Activated B cell treated with CpG ODN at 0.5 μM for 24 hours (primary cell): ENCODE data around the gene WDPCP. TPM values are rescaled to one million over a fixed set of nuclear protein-coding genes. Genes with fewer than 3 reads are reported as not detected.

Experiments used
- ATAC-seq: fragments of 200-7000 bp; cut with Tn5 transposase; one replicate; pipeline ENCODE4 v1.10.0; 2021; ENCODE audit warnings: low read depth, mild to moderate bottlenecking, moderate library complexity
- CTCF ChIA-PET: fragments of 350-600 bp; sonication (Branson Sonifier 250); formaldehyde crosslinking; loops from one replicate; lab custom pipeline; 2021; ENCODE audit warnings: antibody characterized with exemption; lab: Charles Lee
- POLR2A ChIA-PET: fragments of 350-600 bp; sonication (Branson Sonifier 250); formaldehyde crosslinking; loops from one replicate; lab custom pipeline; 2021; ENCODE audit warnings: antibody characterized with exemption; lab: Charles Lee
- DNase-seq: peaks from one replicate; pipeline ENCODE4 v3.0.0; 2022
- H3K27ac Mint-ChIP-seq: one replicate; pipeline ENCODE4 v1.8.0; 2020; ENCODE audit warnings: mixed read lengths
- H3K27me3 Mint-ChIP-seq: one replicate; pipeline ENCODE4 v1.8.0; 2021; ENCODE audit warnings: mixed read lengths
- H3K36me3 Mint-ChIP-seq: one replicate; pipeline ENCODE4 v1.8.0; 2021; ENCODE audit warnings: low read depth, mixed read lengths
- H3K4me1 Mint-ChIP-seq: one replicate; pipeline ENCODE4 v1.8.0; 2021; ENCODE audit warnings: mixed read lengths
- H3K4me3 Mint-ChIP-seq: one replicate; pipeline ENCODE4 v1.8.0; 2020; ENCODE audit warnings: mild to moderate bottlenecking, mixed read lengths
- H3K9me3 Mint-ChIP-seq: one replicate; pipeline ENCODE4 v1.8.0; 2020; ENCODE audit warnings: mixed read lengths
- intact Hi-C: fragments of 100-400 bp; cut with micrococcal nuclease; formaldehyde crosslinking; loops from one replicate; pipeline ENCODE4 v1.15.1; 2024
- total RNA-seq: library from RNA; stranded (reverse); gene quantifications from 2 replicates; pipeline ENCODE4 v1.2.3, GENCODE V29; 2022
- TF ChIP-seq, protein P1 (sequence below): fragments of 200-600 bp; IDR thresholded peaks from one replicate; pipeline ENCODE4 v1.8.0; 2022; ENCODE audit warnings: antibody characterized with exemption, mild to moderate bottlenecking

Gene WDPCP
- total RNA-seq, 1 donor from 2014 or later, result 12.9 TPM

DNA sequence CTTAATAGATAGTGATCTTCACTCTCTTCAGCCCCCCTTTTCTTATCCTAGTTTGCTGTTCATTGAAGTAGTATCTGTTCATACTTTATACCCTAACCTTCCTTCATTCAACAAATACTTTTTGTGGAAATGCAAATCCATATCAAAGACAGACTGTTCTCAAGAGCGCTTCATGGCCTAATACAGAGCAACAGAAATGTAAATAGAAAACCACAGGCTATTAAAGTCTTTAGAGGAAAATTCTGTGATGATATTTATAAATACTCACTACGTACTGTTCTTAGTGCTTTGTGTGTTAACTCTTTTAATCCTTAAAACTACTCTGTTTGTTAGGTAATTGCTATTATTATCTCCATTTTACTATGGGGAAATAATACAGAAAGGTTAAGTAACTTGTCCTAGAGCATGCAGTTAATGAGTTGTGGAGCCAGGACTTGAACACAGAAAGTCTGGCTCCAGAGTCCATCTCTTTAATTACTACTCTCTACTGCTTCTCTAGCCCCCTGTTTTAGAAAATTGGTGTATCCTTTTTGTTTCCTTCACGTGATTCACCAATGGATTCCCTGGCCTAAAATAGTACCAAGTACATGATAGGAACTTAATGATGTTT, 3.4 kb upstream of the WDPCP start:
- POLR2A ChIA-PET, result no interaction called here
- DNase-seq, result no peak
- Mint-ChIP-seq H3K9me3 (no peaks in the 10 kb centered on the region), H3K36me3 (peaks cover 47% of the 10 kb centered on the region), H3K4me1 (peaks cover 47% of the 10 kb centered on the region), H3K27ac (no peak overlapping the region), H3K4me3 (peak overlapping the region; percentile 11), H3K27me3 (no peaks in the 10 kb centered on the region)
- intact Hi-C loops, result no loop called here
- no peak for ATAC-seq
- TF ChIP-seq, protein P1, sequence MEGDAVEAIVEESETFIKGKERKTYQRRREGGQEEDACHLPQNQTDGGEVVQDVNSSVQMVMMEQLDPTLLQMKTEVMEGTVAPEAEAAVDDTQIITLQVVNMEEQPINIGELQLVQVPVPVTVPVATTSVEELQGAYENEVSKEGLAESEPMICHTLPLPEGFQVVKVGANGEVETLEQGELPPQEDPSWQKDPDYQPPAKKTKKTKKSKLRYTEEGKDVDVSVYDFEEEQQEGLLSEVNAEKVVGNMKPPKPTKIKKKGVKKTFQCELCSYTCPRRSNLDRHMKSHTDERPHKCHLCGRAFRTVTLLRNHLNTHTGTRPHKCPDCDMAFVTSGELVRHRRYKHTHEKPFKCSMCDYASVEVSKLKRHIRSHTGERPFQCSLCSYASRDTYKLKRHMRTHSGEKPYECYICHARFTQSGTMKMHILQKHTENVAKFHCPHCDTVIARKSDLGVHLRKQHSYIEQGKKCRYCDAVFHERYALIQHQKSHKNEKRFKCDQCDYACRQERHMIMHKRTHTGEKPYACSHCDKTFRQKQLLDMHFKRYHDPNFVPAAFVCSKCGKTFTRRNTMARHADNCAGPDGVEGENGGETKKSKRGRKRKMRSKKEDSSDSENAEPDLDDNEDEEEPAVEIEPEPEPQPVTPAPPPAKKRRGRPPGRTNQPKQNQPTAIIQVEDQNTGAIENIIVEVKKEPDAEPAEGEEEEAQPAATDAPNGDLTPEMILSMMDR, result no peak
- CTCF ChIA-PET, result no interaction called here

DNA sequence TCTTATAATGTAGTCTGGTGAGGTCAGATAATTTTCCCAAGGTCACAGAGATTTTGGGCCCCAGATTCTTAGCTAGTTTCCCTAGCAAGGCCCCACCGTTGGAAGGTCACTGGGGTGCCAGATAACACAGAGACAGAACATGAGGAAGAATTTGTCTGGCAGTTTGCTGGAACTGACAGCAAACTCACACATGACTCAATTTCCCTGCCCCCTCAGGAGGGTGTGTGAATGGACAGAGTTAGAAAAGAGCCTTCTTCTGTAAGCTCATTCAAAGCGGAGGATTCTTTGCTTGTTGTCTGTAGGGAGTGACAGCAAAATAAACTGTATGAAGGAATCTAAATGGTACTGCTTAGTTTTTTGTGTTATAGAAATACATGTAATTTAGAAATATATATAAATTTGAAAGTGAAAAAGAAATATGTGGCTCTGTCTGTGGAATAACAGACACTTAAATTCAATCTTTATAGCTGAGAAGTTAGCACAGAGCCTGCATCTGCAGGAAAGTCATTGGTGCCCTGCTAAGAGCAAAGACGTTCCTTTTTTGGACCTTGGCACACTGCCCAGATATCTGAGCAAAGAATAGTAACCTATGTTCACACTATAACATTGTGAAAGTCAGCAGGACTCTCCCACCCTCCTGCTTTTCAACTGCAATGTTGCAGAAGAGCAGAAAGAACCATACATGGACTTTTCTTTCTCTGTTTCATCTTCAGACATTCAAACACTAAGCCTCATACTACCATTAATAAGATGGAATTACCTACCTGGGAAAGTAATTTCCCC, 2.5 kb upstream of the WDPCP start:
- H3K27ac Mint-ChIP-seq, result no peak overlapping the region
- TF ChIP-seq, protein P1, result no peak

DNA sequence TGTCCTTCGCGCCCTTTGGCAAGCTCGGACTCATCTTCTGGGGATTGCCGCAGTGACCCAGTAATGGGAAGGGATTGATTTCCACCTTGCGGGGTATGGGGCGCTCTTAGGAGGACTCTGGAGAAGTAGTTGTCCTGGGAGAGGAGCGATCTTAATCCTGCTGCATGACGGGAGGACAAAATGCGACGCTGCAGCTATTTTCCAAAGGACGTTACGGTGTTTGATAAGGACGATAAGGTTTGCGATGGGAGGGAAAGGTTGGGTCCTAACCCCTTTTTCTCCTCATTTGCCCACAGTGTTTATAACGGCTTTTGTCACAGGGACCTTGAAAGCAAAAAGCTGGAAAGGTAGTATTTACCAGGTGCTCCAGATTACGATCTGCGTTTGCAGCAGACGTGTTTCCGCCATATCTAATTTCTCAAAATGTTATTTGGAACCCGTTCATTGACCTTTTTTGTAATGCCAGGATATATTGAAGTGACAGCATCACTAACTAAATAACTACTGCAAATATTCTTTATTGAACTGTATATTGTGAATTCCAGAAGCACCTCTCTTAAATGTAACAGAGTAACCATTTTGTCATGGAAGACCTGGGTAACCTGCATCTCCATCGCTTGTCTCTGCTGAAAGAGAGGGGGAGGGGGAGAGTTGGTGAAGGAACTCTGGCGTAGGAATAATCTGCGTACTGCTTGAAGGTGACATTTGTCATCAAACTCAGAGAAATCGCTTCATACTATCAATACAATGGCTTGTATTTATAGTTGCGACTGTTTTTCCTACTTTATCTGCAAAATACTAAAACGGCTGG, 1.1 kb upstream of the WDPCP start:
- no peak for DNase-seq
- ChIA-PET POLR2A (interaction anchor here (1.6 to 2.3 kb wide), 6 partner anchors 8 to 1638 kb away, joined by 4 to 39 read pairs (median 8); partner anchors contain the start of genes ACTR2, EHBP1, RAB1A and UGP2), CTCF (interaction anchor here (0.6 kb wide), 1 partner anchor 272 kb away, joined by 4 read pairs; no protein-coding TSS in a partner anchor)
- Mint-ChIP-seq H3K4me1 (peaks cover 47% of the 10 kb centered on the region), H3K4me3 (peak overlapping the region; percentile 97), H3K36me3 (peaks cover 29% of the 10 kb centered on the region), H3K27me3 (no peaks in the 10 kb centered on the region), H3K27ac (peak overlapping the region; percentile 97), H3K9me3 (no peaks in the 10 kb centered on the region)
- intact Hi-C loops, result loop anchor here (2.0 to 10.0 kb wide), 6 partner anchors 532 to 1843 kb away; partner anchors contain the start of genes ACTR2, B3GNT2, CEP68 and COMMD1
- TF ChIP-seq, protein P1, result no peak
- peak; percentile 0 for ATAC-seq

More for the DNA sequence above, 2.5 kb upstream of the WDPCP start:
- H3K27me3 Mint-ChIP-seq, result no peaks in the 10 kb centered on the region
- peaks cover 47% of the 10 kb centered on the region for H3K4me1 Mint-ChIP-seq
- POLR2A ChIA-PET, result no interaction called here
- peak overlapping the region; percentile 97 for H3K4me3 Mint-ChIP-seq
- intact Hi-C loops, result no loop called here
- ATAC-seq (no peak), DNase-seq (no peak)
- CTCF ChIA-PET, result no interaction called here
- peaks cover 39% of the 10 kb centered on the region for H3K36me3 Mint-ChIP-seq
- H3K9me3 Mint-ChIP-seq, result no peaks in the 10 kb centered on the region

DNA sequence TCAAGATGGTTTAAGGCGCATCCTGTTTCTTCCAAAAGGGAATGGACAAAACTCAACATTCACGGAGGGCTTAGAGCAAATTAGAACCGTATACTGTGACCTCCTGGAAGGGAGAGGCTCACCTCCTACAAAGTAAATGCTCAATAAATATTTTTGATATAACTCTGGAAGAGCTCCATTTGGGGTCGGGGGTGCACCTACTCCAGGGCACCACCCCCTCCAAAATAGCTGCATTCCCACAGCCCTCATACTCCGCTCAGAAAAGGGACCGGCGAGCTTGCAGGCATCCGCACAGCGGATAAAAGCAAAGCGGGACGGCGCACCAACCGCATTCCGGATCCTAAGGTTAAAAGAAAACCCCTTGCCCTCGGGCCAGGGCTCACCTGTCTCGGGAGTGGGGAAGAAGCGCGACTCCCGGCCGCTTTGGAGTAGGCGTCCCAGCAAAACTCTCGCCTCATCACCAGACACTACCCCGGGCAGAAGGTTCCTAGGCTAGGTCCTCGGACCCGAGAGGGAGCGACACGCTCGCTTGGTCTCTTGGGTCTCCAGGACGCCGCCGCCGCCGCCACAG, 378 bp downstream of the WDPCP start:
- intact Hi-C loops, result loop anchor here (1.0 to 10.0 kb wide), 14 partner anchors 253 to 1844 kb away; partner anchors contain the start of genes ACTR2, AFTPH, B3GNT2 and CCT4
- H3K27ac Mint-ChIP-seq, result peak overlapping the region; percentile 97
- ATAC-seq (no peak), DNase-seq (no peak)
- TF ChIP-seq, protein P1, result no peak
- ChIA-PET POLR2A (interaction anchor here (0.8 to 2.3 kb wide), 10 partner anchors 9 to 1847 kb away, joined by 3 to 39 read pairs (median 6); partner anchors contain the start of genes ACTR2, EHBP1, RAB1A and UGP2), CTCF (no interaction called here)
- H3K9me3 Mint-ChIP-seq, result no peaks in the 10 kb centered on the region
- no peaks in the 10 kb centered on the region for H3K27me3 Mint-ChIP-seq
- peak overlapping the region; percentile 97 for H3K4me3 Mint-ChIP-seq
- H3K4me1 Mint-ChIP-seq, result peaks cover 47% of the 10 kb centered on the region
- peaks cover 18% of the 10 kb centered on the region for H3K36me3 Mint-ChIP-seq
